GM19023 (cell line): Measurements from ENCODE around the gene TFAP2C.
"Not testable (repeated sequence)": the region's sequence is repeated elsewhere in the genome, so short reads cannot be mapped to it uniquely, and the experiment has no call there.

Experiments used
- ATAC-seq: cut with Tn5 transposase; IDR thresholded peaks from one replicate; pipeline ENCODE4 v1.9.1; 2021; ENCODE audit warnings: mild to moderate bottlenecking, moderate library complexity; ENCODE audit not compliant: unreplicated experiment

The TFAP2C gene

GRCh38 chr20:56637576-56637975 lies 8.5 kb downstream of the TFAP2C start:
- ATAC-seq, result no peak

- no peak for ATAC-seq
These were observed 17.5 kb downstream of the TFAP2C start for GRCh38 chr20:56646599-56646998.

DNA sequence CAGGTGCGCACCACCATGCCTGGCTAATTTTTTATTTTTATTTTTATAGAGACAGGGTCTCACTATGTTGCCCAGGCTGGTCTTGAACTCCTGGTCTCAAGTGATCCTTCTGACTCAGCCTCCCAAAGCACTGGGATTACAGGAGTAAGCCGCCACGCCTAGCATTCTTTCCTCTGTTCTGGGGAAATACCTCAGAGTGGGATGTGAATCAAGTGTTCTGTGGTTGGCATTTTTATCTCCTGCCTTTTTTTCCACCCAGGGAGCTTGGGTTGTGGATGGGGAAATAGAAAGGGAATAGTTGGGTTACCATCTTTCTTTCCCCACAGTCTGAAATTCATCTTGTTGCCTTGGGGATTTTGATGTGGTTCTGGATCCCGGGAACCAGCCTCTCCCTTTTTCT lies 24.1 kb downstream of the TFAP2C start:
- ATAC-seq, result no peak

GRCh38 chr20:56656632-56657031 lies 27.5 kb downstream of the TFAP2C start:
- no peak for ATAC-seq

DNA sequence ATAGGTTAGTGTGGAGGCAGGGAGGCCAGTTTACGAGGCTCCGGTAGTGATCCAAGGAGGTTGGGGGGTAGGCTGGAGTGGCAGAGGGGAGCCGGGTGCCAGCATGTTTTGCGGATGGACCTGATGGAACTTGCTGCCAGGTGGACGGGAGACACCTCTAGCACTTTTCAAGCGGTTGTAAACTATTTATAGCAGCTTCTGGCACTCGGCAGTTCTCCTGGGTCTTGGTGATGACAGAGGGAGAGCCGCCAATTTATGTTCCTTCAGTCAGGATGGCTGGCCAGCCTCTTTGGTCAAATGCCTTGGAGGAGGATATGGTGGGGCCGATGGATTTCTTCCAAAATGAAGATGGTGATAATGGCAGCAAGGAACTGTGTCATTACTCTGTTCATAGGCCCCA lies 28.8 kb downstream of the TFAP2C start:
- ATAC-seq, result no peak

DNA sequence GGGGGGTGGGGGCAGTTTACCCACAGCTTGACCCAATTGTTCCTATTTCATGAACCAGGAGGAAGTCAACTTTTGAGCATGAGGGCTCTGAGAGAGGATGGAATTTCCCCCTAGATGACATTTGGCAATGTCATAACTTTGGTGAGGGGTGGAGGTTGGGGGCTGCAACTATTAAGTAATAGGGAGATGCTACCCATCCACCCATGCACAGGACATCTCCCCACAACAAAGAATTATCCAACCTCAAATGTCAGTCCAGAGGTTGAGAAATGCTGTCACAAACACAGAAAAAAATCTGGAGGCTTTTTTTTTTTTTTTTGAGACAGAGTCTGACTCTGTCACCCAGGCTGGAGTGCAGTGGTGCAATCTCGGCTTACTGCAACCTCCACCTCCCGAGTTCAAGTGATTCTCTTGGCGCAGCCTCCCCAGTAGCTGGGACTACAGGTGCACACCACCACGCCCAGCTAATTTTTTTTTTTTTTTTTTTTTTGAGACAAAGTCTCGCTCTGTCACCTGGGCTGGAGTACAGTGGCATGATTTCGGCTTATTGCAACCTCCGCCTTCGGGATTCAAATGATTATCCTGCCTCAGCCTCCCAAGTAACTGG lies 29.3 kb downstream of the TFAP2C start:
- not testable (repeated sequence) for ATAC-seq

GRCh38 chr20:56663660-56664059 lies 34.6 kb downstream of the TFAP2C start:
- ATAC-seq, result no peak

GRCh38 chr20:56664796-56665195 lies 35.7 kb downstream of the TFAP2C start:
- no peak for ATAC-seq

GRCh38 chr20:56665806-56666205 lies 36.7 kb downstream of the TFAP2C start:
- no peak for ATAC-seq

DNA sequence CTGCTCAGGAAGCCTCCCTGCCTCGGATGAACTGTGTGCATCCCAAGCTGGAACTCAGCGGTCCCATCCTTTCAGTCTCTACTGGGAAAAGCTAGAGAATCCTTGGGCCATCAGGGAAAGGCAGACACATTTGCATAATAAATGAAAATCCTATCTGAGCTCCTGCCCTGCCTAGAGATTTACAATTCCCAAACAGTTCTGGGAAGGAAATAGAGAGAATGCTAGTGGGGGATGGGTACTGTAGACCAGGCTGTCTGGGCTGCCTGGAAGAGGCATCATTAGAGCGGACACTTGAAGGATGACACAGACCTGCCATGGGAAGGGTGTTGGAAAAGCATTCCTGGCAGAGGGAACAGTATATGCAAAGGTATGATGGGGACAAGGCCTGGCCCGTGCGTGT lies 44.3 kb downstream of the TFAP2C start:
- no peak for ATAC-seq

GRCh38 chr20:56676001-56676400 lies 46.9 kb downstream of the TFAP2C start:
- ATAC-seq, result no peak

DNA sequence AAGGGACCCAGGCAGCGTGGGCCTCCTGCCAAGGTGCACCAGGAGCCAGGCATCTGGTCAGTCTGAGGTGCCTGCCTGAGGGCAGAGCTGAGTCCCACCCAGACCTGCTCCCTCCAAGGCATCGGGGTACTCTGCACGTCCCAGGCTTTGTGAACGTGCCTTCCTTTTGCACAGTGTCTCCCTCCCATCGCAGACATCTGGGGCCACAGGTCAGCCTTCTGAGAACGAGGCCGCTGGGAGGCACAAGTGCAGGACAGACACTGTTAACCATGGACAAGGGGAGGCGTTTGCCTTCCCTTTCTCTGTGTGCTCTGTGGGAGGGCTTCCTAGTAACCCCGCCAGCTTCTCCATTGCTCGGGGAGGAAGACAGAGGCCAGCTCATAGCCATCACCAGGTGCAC lies 47.6 kb downstream of the TFAP2C start:
- no peak for ATAC-seq

- no peak for ATAC-seq
These were observed 54.2 kb downstream of the TFAP2C start for GRCh38 chr20:56683077-56683865.

DNA sequence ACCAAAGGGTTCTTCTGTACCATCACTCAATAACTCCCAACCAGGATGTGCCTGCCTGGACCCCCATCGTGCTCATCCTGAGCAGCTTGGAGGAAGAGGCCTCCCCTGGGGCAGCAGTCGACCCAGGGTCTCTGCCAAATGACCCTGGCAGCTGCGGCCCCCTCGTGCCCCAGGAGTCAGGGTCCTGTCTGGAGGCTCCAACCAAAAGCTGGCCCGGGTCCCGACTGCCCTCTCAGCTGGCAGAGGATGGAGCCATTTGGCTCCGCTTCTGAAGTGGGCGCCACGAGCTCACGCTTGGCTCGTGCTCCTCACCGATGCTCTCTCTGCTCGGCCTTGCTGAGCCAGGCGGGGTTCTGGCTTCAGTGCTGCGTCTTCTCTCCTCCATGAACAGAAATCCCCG lies 56.8 kb downstream of the TFAP2C start:
- no peak for ATAC-seq

DNA sequence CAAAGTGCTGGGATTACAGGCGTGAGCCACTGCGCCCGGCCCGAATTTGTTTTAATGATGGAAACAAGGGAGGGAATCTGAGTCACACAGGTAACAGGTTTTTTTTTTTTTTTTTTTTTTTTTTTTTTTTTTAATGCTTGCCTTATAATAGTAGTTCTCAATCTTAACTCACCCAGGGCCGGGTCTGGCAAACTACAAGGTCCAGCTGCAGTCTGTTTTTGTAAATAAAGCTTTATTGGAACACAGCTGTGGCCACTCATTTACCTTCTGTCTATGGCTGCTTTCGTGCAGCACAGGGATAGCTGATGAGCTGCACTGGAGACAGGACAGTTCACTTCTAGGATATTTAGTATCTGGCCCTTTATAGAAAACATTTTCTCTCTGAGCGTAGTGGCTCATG lies 58.0 kb downstream of the TFAP2C start:
- ATAC-seq, result no peak

GRCh38 chr20:56688106-56688505 lies 59.0 kb downstream of the TFAP2C start:
- ATAC-seq, result no peak
